Thymus (tissue), 11 donors: ENCODE measurements around the gene DCST2. TPM values are rescaled to one million over a fixed set of nuclear protein-coding genes. Genes with fewer than 3 reads are reported as not detected.

Experiments used
- DNase-seq, 9 donors: peaks; one replicate each; pipeline ENCODE4 v3.0.0-alpha.2; 2013; ENCODE audit warnings: low spot score in 9 of 9, low read depth in 6 of 9, missing footprints in 1 of 9
- H3K27ac ChIP-seq, 2 donors: one replicate each; pipeline ENCODE4 v1.5.1; 2013; ENCODE audit warnings: control low read depth in 1 of 2, low read depth in 1 of 2, low read length in 1 of 2, mild to moderate bottlenecking in 1 of 2, moderate library complexity in 1 of 2
- H3K27me3 ChIP-seq, 2 donors: one replicate each; pipeline ENCODE4 v1.5.1; 2013; ENCODE audit warnings: low read length in 1 of 2; ENCODE audit not compliant: control insufficient read depth in 2 of 2, insufficient read depth in 1 of 2
- H3K36me3 ChIP-seq, 2 donors: one replicate each; pipeline ENCODE4 v1.5.1; 2013; ENCODE audit warnings: low read length in 1 of 2, mild to moderate bottlenecking in 1 of 2, moderate library complexity in 1 of 2; ENCODE audit not compliant: control insufficient read depth in 2 of 2, insufficient read depth in 2 of 2
- H3K4me1 ChIP-seq, 2 donors: one replicate each; pipeline ENCODE4 v1.5.1; 2013; ENCODE audit warnings: low read length in 2 of 2; ENCODE audit not compliant: control insufficient read depth in 2 of 2, insufficient read depth in 2 of 2
- H3K4me3 ChIP-seq, 2 donors: one replicate each; pipeline ENCODE4 v1.5.1; 2013; ENCODE audit warnings: low read length in 2 of 2, control low read depth in 1 of 2, mild to moderate bottlenecking in 1 of 2
- H3K9me3 ChIP-seq, 2 donors: one replicate each; pipeline ENCODE4 v1.5.1; 2013; ENCODE audit warnings: low read length in 1 of 2, mild to moderate bottlenecking in 1 of 2; ENCODE audit not compliant: control insufficient read depth in 2 of 2, insufficient read depth in 1 of 2
- WGBS: extraction: QIAGEN DNeasy Blood & Tissue Kit; methylation state at CpG from one replicate; pipeline ENCODE4 v1.1.7; 2013; 5-methylcytosine and 5-hydroxymethylcytosine counted together
- polyA plus RNA-seq: library from polyadenylated mRNA; stranded (reverse); fragments of 200-250 nt; gene quantifications from one replicate; pipeline ENCODE4 v1.2.3, GENCODE V29; 2013
- total RNA-seq: library from RNA; stranded (reverse); fragments of 120-200 nt; gene quantifications from one replicate; pipeline ENCODE4 v1.2.4, GENCODE V29; 2013
- donor health status: healthy.

Gene DCST2
- total and polyA plus RNA-seq, 2 donors, result 0.24 to 7.8 TPM

GRCh38 chr1:155004352-155005075, 29.1 kb downstream of the DCST2 start:
- Histone ChIP-seq H3K9me3 (peaks cover 0 to 16% of the 10 kb centered on the region in 2 donors), H3K27me3 (peaks cover 39 to 79% of the 10 kb centered on the region in 2 donors), H3K4me1 (peaks cover 2 to 94% of the 10 kb centered on the region in 2 donors), H3K36me3 (no peaks in the 10 kb centered on the region), H3K27ac (peak overlapping the region; percentile 10 to 28), H3K4me3 (peak overlapping the region; percentile 48 to 52)
- WGBS, result 92% methylated on average over 5 of the region's 5 CpGs
- DNase-seq, result no peak

DNA sequence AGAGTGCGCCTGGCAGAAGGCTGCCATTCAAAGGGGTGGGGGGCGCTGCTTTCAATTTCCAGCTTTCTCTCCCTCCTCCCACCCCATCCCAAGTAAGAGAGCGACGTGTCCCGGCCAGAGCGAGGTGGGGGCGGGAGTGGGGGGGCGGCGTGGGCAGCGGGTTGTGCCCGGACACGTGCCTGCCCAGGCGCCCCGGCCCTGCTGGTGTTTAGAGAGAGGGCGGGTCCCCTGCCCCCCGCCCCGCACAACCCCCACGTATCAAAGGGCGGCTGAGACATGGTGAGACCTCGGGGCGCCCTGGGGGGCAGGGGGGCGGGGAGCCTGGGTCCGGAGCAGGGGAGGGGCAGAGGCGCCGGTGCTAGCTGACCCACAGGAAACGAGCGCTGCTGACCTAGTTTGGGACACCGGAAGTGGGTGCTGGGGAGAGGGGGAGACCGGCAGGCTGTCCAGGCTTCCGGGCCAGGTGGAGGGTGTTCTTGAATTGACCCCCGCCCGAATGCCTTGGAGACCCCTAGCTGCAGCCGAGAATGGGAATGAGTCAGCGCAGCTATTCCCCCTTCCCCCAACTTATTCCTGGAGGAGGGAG, 29.7 kb downstream of the DCST2 start:
- 9% methylated on average over 34 of the region's 34 CpGs for WGBS
- H3K27ac ChIP-seq, result peak overlapping the region; percentile 51 to 86
- peaks cover 42 to 79% of the 10 kb centered on the region in 2 donors for H3K27me3 ChIP-seq
- H3K36me3 ChIP-seq, result no peaks in the 10 kb centered on the region
- no peak for DNase-seq
- H3K9me3 ChIP-seq, result peaks cover 0 to 16% of the 10 kb centered on the region in 2 donors
- peaks cover 3 to 94% of the 10 kb centered on the region in 2 donors for H3K4me1 ChIP-seq
- peak overlapping the region; percentile 48 to 52 for H3K4me3 ChIP-seq

DNA sequence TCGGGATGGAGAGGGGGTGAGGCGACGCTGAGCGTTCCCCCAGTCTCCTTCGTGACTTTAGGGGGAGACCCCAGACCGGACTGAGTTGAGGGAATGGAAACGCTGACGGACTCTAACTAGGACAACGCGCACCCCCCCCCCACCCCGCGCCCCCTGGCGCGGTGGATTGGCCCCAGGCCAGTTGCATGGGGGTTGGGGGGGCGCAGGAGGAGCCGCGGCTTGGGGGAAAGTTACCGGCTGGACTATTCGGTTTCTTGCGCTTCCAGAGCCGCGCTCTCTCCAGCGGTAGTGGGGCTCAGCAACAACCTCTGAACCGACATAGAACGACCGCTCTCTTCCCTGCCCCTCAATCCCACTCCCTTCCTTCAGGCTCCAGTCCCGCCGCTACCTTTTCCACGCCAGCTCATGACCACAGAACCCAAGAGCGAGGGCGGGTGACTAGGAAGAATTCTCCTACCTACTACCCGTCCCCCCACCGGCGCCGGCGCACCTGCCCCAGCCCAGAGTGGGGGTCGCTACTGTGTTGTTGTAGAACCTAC, 30.3 kb downstream of the DCST2 start:
- H3K4me3 ChIP-seq, result peak overlapping the region; percentile 48 to 52
- peaks cover 42 to 80% of the 10 kb centered on the region in 2 donors for H3K27me3 ChIP-seq
- no peak for DNase-seq
- no peaks in the 10 kb centered on the region for H3K36me3 ChIP-seq
- H3K9me3 ChIP-seq, result peaks cover 0 to 16% of the 10 kb centered on the region in 2 donors
- peak overlapping the region; percentile 51 to 86 for H3K27ac ChIP-seq
- H3K4me1 ChIP-seq, result peaks cover 3 to 94% of the 10 kb centered on the region in 2 donors
- WGBS, result 1% methylated on average over 37 of the region's 37 CpGs

GRCh38 chr1:155002464-155003226, 30.9 kb downstream of the DCST2 start, which contains the start of gene ZBTB7B:
Gene ZBTB7B, plus strand, starts transcription at chr1:155002802. Its CDS starts 11,859 bp downstream, at chr1:155014661.
- Histone ChIP-seq H3K27ac (peak within 1 kb of the TSS; percentile 79 to 87), H3K9me3 (peaks cover 0 to 19% of the 10 kb centered on the region in 2 donors), H3K36me3 (no peaks in the 10 kb centered on the region), H3K27me3 (peaks cover 47 to 84% of the 10 kb centered on the region in 2 donors), H3K4me3 (peak within 1 kb of the TSS; percentile 48 to 52), H3K4me1 (peaks cover 3 to 94% of the 10 kb centered on the region in 2 donors)
- 2% methylated on average over 34 of the region's 35 CpGs for WGBS
- no peak for DNase-seq

DNA sequence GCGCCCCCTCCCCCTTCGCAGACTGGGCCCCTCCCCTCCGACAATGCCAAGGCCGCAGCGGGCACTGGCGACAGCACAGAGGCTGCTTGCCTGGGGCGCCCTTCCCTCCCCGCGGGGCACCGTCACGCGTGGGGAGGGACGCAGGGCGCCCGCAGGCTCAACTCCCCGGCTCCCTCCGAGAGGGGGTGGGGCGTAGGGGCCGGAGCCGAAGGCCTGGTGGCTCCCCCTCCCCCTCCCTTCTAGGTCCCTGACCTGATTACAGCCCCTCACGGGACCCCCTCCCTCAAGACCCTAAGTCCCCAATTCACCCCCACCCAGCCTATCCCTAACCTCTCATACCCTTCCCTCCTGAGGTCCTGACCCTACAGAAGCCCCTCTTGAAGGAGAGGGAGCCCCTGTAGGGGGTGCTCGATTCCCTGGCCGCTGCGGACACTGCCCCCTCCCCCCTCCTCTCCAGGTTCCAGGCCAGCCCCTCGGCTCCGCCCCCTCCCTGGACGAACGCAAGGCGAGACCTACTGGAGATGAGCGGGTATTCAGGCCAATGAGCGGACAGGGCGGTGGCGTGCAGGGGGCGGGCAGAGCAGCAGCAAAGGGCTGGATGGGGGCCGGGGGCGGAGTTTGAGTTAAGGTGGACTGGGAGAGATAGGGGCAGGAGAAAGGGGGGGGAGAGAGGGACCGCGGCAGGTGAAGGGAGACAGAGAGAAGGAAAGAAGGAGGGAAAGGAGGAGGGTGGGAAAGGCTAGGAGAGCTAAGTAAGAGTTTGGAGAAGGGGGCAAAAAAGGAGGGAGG, 31.7 kb downstream of the DCST2 start:
- peak overlapping the region; percentile 79 to 87 for H3K27ac ChIP-seq
- peaks cover 3 to 94% of the 10 kb centered on the region in 2 donors for H3K4me1 ChIP-seq
- WGBS, result 1% methylated on average over 38 of the region's 38 CpGs
- peaks cover 54 to 91% of the 10 kb centered on the region in 2 donors for H3K27me3 ChIP-seq
- peaks cover 0 to 19% of the 10 kb centered on the region in 2 donors for H3K9me3 ChIP-seq
- DNase-seq, result peak in 4 of 9 donors; percentile 68 to 87 (median 72)
- no peaks in the 10 kb centered on the region for H3K36me3 ChIP-seq
- H3K4me3 ChIP-seq, result peak overlapping the region; percentile 47 to 48

GRCh38 chr1:155001425-155001674, 32.2 kb downstream of the DCST2 start:
- Histone ChIP-seq H3K4me3 (peak overlapping the region; percentile 47 to 48), H3K36me3 (no peaks in the 10 kb centered on the region), H3K27ac (peak overlapping the region; percentile 79 to 87), H3K27me3 (peaks cover 58 to 95% of the 10 kb centered on the region in 2 donors), H3K9me3 (peaks cover 0 to 19% of the 10 kb centered on the region in 2 donors), H3K4me1 (peaks cover 3 to 89% of the 10 kb centered on the region in 2 donors)
- no peak for DNase-seq
- WGBS, result 2% methylated on average over 11 of the region's 11 CpGs

DNA sequence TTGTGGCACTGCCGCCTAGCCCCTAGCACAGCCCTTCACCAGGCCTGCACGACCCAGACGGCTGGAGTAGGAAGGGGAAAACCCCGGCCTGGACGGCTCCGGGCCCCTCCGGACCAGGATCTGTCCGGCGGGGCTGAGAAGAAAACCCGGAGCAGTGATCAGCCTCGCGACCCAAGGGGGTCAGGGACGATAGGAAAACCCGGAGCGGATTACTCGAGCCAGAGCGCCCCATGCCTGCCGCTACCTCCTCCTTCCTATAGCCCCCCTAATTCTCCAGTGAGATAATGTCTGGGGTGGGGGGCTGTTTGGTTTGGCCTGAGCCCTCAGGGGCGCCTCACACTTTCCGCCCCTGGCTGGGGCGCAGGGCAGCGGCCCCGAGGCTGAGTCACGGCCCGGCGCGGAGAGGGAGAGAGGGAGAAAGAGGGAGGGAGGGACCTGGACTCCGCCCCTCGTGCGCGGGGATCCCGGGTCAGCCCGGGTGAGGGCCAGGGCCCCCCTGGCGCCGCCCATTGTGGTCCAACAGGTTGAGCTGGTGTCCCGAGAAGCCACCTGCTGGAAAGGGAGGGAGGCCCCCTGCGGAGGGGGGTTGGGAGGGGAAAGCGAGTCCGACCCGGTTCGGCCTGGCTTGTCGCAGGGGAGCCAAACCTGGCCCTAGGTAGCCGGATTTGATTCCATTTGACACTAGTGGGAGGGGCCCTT, 32.7 kb downstream of the DCST2 start:
- DNase-seq, result peak in 1 of 9 donors; percentile 72
- H3K9me3 ChIP-seq, result peaks cover 0 to 19% of the 10 kb centered on the region in 2 donors
- peak overlapping the region; percentile 47 to 48 for H3K4me3 ChIP-seq
- H3K4me1 ChIP-seq, result peaks cover 3 to 84% of the 10 kb centered on the region in 2 donors
- H3K27me3 ChIP-seq, result peaks cover 62 to 96% of the 10 kb centered on the region in 2 donors
- H3K27ac ChIP-seq, result peak overlapping the region; percentile 79 to 83
- 1% methylated on average over 43 of the region's 43 CpGs for WGBS
- no peaks in the 10 kb centered on the region for H3K36me3 ChIP-seq

DNA sequence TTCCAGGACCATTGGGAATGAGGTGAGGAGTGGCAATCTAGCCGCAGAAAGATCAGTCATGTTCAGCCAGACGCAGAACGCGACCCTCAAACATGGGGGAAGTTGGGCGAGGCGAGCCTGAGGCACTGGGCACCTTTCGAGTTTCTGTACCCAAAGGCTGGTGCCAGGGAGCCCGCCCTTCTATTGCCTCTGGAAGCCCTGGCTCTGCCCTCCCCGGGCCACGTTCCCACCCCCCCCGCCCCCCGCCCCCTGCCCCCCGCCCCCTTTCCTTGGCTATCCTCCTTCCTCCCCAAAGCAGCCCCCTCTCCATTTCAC, 33.2 kb downstream of the DCST2 start:
- Histone ChIP-seq H3K9me3 (peaks cover 0 to 19% of the 10 kb centered on the region in 2 donors), H3K27ac (peak overlapping the region; percentile 79 to 83), H3K4me1 (peaks cover 3 to 79% of the 10 kb centered on the region in 2 donors), H3K27me3 (peaks cover 65 to 94% of the 10 kb centered on the region in 2 donors), H3K36me3 (no peaks in the 10 kb centered on the region), H3K4me3 (peak overlapping the region; percentile 47 to 48)
- WGBS, result under 1% methylated on average over 13 of the region's 13 CpGs
- no peak for DNase-seq
